Measurements from ENCODE around the gene EPHA4.

- TF ChIP-seq, protein P1, sequence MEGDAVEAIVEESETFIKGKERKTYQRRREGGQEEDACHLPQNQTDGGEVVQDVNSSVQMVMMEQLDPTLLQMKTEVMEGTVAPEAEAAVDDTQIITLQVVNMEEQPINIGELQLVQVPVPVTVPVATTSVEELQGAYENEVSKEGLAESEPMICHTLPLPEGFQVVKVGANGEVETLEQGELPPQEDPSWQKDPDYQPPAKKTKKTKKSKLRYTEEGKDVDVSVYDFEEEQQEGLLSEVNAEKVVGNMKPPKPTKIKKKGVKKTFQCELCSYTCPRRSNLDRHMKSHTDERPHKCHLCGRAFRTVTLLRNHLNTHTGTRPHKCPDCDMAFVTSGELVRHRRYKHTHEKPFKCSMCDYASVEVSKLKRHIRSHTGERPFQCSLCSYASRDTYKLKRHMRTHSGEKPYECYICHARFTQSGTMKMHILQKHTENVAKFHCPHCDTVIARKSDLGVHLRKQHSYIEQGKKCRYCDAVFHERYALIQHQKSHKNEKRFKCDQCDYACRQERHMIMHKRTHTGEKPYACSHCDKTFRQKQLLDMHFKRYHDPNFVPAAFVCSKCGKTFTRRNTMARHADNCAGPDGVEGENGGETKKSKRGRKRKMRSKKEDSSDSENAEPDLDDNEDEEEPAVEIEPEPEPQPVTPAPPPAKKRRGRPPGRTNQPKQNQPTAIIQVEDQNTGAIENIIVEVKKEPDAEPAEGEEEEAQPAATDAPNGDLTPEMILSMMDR (IDR thresholded peaks at IDR 0.05): no peak
- TF ChIP-seq EZH2 (IDR thresholded peaks at IDR 0.05; ENCODE audit: borderline replicate concordance, insufficient read depth, low read depth, low read length, poor library complexity, severe bottlenecking): no peak
These were observed 77.5 kb downstream of the EPHA4 start for GRCh38 chr2:221494556-221494955.
